Vagina (tissue), 2 donors: Measurements from ENCODE around the gene DCLK2.

ENCODE experiments used
- POLR2A ChIP-seq, 2 donors: fragments of 450-650 bp; IDR thresholded peaks; one replicate each; pipeline ENCODE4 v1.6.1; 2017; ENCODE audit warnings: antibody characterized with exemption in 2 of 2, mild to moderate bottlenecking in 2 of 2, moderate library complexity in 2 of 2
- TF ChIP-seq, protein P1 (sequence below), 3 experiments: fragments of 450-650 bp in 2 of 3; fragments of 200-600 bp in 1 of 3; sonication (generic) in 1 of 3; IDR thresholded peaks; one replicate each; pipeline ENCODE4 v1.5.1; 2017 to 2019; ENCODE audit warnings: antibody characterized with exemption in 3 of 3, mild to moderate bottlenecking in 2 of 3, moderate library complexity in 2 of 3

DNA sequence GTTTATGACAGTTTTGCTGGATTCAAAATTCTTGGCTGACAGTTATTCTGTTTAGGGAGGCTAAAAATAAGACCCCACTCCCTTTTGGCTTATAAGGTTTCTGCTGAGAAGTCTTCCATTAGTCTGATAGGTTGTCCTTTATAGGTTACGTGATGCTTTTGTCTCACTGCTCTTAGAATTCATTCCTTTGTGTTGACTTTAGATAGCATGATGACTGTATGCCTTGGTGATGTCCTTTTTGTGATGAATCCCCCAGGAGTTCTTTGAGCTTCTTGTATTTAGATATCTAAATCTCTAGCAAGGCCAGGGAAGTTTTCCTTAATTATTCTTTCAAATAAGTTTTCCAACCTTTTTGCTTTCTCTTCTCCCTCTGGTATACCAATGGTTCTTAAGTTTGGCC is 36.4 kb downstream of the DCLK2 start:
- TF ChIP-seq, protein P1, sequence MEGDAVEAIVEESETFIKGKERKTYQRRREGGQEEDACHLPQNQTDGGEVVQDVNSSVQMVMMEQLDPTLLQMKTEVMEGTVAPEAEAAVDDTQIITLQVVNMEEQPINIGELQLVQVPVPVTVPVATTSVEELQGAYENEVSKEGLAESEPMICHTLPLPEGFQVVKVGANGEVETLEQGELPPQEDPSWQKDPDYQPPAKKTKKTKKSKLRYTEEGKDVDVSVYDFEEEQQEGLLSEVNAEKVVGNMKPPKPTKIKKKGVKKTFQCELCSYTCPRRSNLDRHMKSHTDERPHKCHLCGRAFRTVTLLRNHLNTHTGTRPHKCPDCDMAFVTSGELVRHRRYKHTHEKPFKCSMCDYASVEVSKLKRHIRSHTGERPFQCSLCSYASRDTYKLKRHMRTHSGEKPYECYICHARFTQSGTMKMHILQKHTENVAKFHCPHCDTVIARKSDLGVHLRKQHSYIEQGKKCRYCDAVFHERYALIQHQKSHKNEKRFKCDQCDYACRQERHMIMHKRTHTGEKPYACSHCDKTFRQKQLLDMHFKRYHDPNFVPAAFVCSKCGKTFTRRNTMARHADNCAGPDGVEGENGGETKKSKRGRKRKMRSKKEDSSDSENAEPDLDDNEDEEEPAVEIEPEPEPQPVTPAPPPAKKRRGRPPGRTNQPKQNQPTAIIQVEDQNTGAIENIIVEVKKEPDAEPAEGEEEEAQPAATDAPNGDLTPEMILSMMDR (IDR thresholded peaks at IDR 0.05): no peak
- TF ChIP-seq POLR2A (IDR thresholded peaks at IDR 0.05): no peak
